ENCODE data around the gene NDC1. TPM values are rescaled to one million over a fixed set of nuclear protein-coding genes. Genes with fewer than 3 reads are reported as not detected.
"Not testable (repeated sequence)": the region's sequence is repeated elsewhere in the genome, so short reads cannot be mapped to it uniquely, and the experiment has no call there.

The NDC1 gene
- 9.3 TPM for polyA plus RNA-seq (ENCODE audit: insufficient read length)

- DNase-seq = peak; percentile 96
These were observed at the start of gene NDC1 for GRCh38 chr1:53837924-53838653. Gene NDC1, minus strand, starts transcription at chr1:53838296. Its CDS starts 35 bp downstream, at chr1:53838261.

GRCh38 chr1:53883600-53883999, 45.5 kb upstream of the NDC1 start:
- DNase-seq = not testable (repeated sequence)

- not testable (repeated sequence) for DNase-seq
These were observed 43.8 kb upstream of the NDC1 start for GRCh38 chr1:53881853-53882252.

GRCh38 chr1:53878492-53879105, 40.5 kb upstream of the NDC1 start:
- DNase-seq = peak; percentile 32

GRCh38 chr1:53875150-53875549, 37.1 kb upstream of the NDC1 start:
- DNase-seq = not testable (repeated sequence)

- DNase-seq = no peak
These were observed 33.8 kb upstream of the NDC1 start for GRCh38 chr1:53871773-53872484.

- no peak for DNase-seq
These were observed 33.1 kb upstream of the NDC1 start for GRCh38 chr1:53871221-53871620.

- no peak for DNase-seq
These were observed 31.5 kb upstream of the NDC1 start for GRCh38 chr1:53869454-53870117.

GRCh38 chr1:53868565-53868964, 30.5 kb upstream of the NDC1 start:
- DNase-seq = no peak

- DNase-seq = peak; percentile 6
These were observed 24.4 kb upstream of the NDC1 start for GRCh38 chr1:53862507-53862906.

- peak; percentile 43 for DNase-seq
These were observed 22.9 kb upstream of the NDC1 start for GRCh38 chr1:53860967-53861411.

GRCh38 chr1:53851571-53852285, 13.6 kb upstream of the NDC1 start:
- no peak for DNase-seq

- DNase-seq = no peak
These were observed 12.1 kb upstream of the NDC1 start for GRCh38 chr1:53850082-53850673.

GRCh38 chr1:53847980-53848379, 9.9 kb upstream of the NDC1 start:
- no peak for DNase-seq

- DNase-seq = no peak
These were observed 4.3 kb upstream of the NDC1 start for GRCh38 chr1:53842347-53842746.

- no peak for DNase-seq
These were observed 518 bp upstream of the NDC1 start for GRCh38 chr1:53838654-53838974.

- DNase-seq = no peak
These were observed 511 bp downstream of the NDC1 start for GRCh38 chr1:53837646-53837923.

- DNase-seq = no peak
These were observed 2.6 kb downstream of the NDC1 start for GRCh38 chr1:53835491-53835890.

GRCh38 chr1:53834776-53835175, 3.3 kb downstream of the NDC1 start:
- no peak for DNase-seq

GRCh38 chr1:53833393-53833792, 4.7 kb downstream of the NDC1 start:
- DNase-seq = no peak

GRCh38 chr1:53826367-53826766, 11.7 kb downstream of the NDC1 start:
- no peak for DNase-seq

- no peak for DNase-seq
These were observed 12.8 kb downstream of the NDC1 start for GRCh38 chr1:53825306-53825705.

Measured in hindlimb muscle (tissue), 1 donor.